NCI-H2107 (cell line): ENCODE data around the gene ADGRL1.
"Not testable (repeated sequence)": the region's sequence is repeated elsewhere in the genome, so short reads cannot be mapped to it uniquely, and the experiment has no call there.

ENCODE experiments used
- DNase-seq: peaks from one replicate; lab custom pipeline; 2025; lab: John Stamatoyannopoulos, UW

The ADGRL1 gene

GRCh38 chr19:14205452-14206287 lies at the start of gene ADGRL1:
Gene ADGRL1 (minus strand): TSS chr19:14206169. CDS start chr19:14183602, 22,567 bp downstream.
- DNase-seq: not testable (repeated sequence)

- not testable (repeated sequence) for DNase-seq
Observed at GRCh38 chr19:14255316-14255715, 49.3 kb upstream of the ADGRL1 start.

- not testable (repeated sequence) for DNase-seq
Observed at GRCh38 chr19:14253822-14254599, 48.0 kb upstream of the ADGRL1 start.

GRCh38 chr19:14252136-14252535 lies 46.2 kb upstream of the ADGRL1 start:
- DNase-seq: not testable (repeated sequence)

GRCh38 chr19:14250870-14251269 lies 44.9 kb upstream of the ADGRL1 start:
- DNase-seq: no peak

GRCh38 chr19:14250315-14250714 lies 44.3 kb upstream of the ADGRL1 start:
- DNase-seq: not testable (repeated sequence)

GRCh38 chr19:14249891-14250290 lies 43.9 kb upstream of the ADGRL1 start:
- DNase-seq: not testable (repeated sequence)

- not testable (repeated sequence) for DNase-seq
Observed at GRCh38 chr19:14249012-14249754, 43.2 kb upstream of the ADGRL1 start.

- DNase-seq: peak; percentile 50
Observed at GRCh38 chr19:14248578-14249011, 42.6 kb upstream of the ADGRL1 start.

GRCh38 chr19:14247548-14248471 lies 41.8 kb upstream of the ADGRL1 start:
- not testable (repeated sequence) for DNase-seq

- not testable (repeated sequence) for DNase-seq
Observed at GRCh38 chr19:14247205-14247547, 41.2 kb upstream of the ADGRL1 start.

- DNase-seq: not testable (repeated sequence)
Observed at GRCh38 chr19:14244393-14244792, 38.4 kb upstream of the ADGRL1 start.

- DNase-seq: not testable (repeated sequence)
Observed at GRCh38 chr19:14243718-14244117, 37.7 kb upstream of the ADGRL1 start.

GRCh38 chr19:14237014-14237941 lies 31.3 kb upstream of the ADGRL1 start:
- no peak for DNase-seq

- DNase-seq: not testable (repeated sequence)
Observed at GRCh38 chr19:14232945-14233344, 27.0 kb upstream of the ADGRL1 start.

GRCh38 chr19:14228446-14229071 lies 22.6 kb upstream of the ADGRL1 start:
- not testable (repeated sequence) for DNase-seq

- not testable (repeated sequence) for DNase-seq
Observed at GRCh38 chr19:14226498-14226897, 20.5 kb upstream of the ADGRL1 start.

GRCh38 chr19:14222886-14223285 lies 16.9 kb upstream of the ADGRL1 start:
- DNase-seq: no peak

GRCh38 chr19:14221345-14221744 lies 15.4 kb upstream of the ADGRL1 start:
- not testable (repeated sequence) for DNase-seq
